MM.1S (cell line): ENCODE results near the gene GRP.

Source experiments
- DNase-seq: peaks from one replicate; pipeline ENCODE4 v3.0.0-alpha.2; 2015
- H2AFZ ChIP-seq: fragments of 300-600 bp; sonication (generic); 2 replicates; pipeline ENCODE4 v1.6.0; 2016; ENCODE audit warnings: antibody characterized with exemption, low read length
- H3F3A ChIP-seq: fragments of 300-600 bp; sonication (generic); 2 replicates; pipeline ENCODE4 v1.6.1; 2016; ENCODE audit warnings: mild to moderate bottlenecking, antibody characterized with exemption, low read length, moderate library complexity, mixed read lengths; ENCODE audit not compliant: insufficient read depth
- H3K27ac ChIP-seq: fragments of 300-600 bp; sonication (generic); 2 replicates; pipeline ENCODE4 v1.5.1; 2016; ENCODE audit warnings: mild to moderate bottlenecking, low read length
- H3K27me3 ChIP-seq: fragments of 300-600 bp; sonication (generic); replicated peaks from 2 replicates; pipeline ENCODE4 v1.6.0; 2016; ENCODE audit warnings: low read length; ENCODE audit not compliant: insufficient read depth
- H3K36me3 ChIP-seq: fragments of 300-600 bp; sonication (generic); replicated peaks from 2 replicates; pipeline ENCODE4 v1.6.1; 2016; ENCODE audit warnings: mild to moderate bottlenecking, low read length, mixed read lengths; ENCODE audit not compliant: insufficient read depth
- H3K4me1 ChIP-seq: fragments of 300-600 bp; sonication (generic); 2 replicates; pipeline ENCODE4 v1.6.1; 2016; ENCODE audit warnings: low read length, mixed read lengths
- H3K4me2 ChIP-seq: fragments of 300-600 bp; sonication (generic); 2 replicates; pipeline ENCODE4 v1.6.0; 2016; ENCODE audit warnings: low read depth, low read length
- H3K4me3 ChIP-seq: fragments of 300-600 bp; sonication (generic); 2 replicates; pipeline ENCODE4 v1.5.1; 2016; ENCODE audit warnings: low read length, mixed read lengths
- H3K79me2 ChIP-seq: fragments of 300-600 bp; sonication (generic); 2 replicates; pipeline ENCODE4 v1.6.1; 2016; ENCODE audit warnings: mixed run types, low read length, mixed read lengths
- H3K9ac ChIP-seq: fragments of 300-600 bp; sonication (generic); 2 replicates; pipeline ENCODE4 v1.6.1; 2016; ENCODE audit warnings: low read length, mixed read lengths
- H3K9me2 ChIP-seq: fragments of 300-600 bp; sonication (generic); replicated peaks from 2 replicates; pipeline ENCODE4 v1.6.1; 2016; ENCODE audit warnings: mild to moderate bottlenecking, low read length, mixed read lengths; ENCODE audit not compliant: insufficient read depth
- H3K9me3 ChIP-seq: fragments of 300-600 bp; sonication (generic); replicated peaks from 2 replicates; pipeline ENCODE4 v1.6.1; 2016; ENCODE audit warnings: mild to moderate bottlenecking, low read length, mixed read lengths; ENCODE audit not compliant: insufficient read depth
- H4K20me1 ChIP-seq: fragments of 300-600 bp; sonication (generic); 2 replicates; pipeline ENCODE4 v1.6.1; 2016; ENCODE audit warnings: mild to moderate bottlenecking, low read length, moderate library complexity, mixed read lengths; ENCODE audit not compliant: insufficient read depth
- CTCF ChIP-seq: fragments of 300-600 bp; sonication (generic); IDR thresholded peaks from 2 replicates; pipeline ENCODE4 v1.5.1; 2016; ENCODE audit warnings: antibody characterized with exemption, low read length, mixed read lengths
- EZH2 ChIP-seq: fragments of 300-600 bp; sonication (generic); optimal IDR thresholded peaks from 2 replicates; pipeline ENCODE3; 2017; ENCODE audit warnings: low read depth, mild to moderate bottlenecking, antibody characterized with exemption, low read length, mixed read lengths
- EZH2phosphoT487 ChIP-seq: fragments of 300-600 bp; sonication (generic); IDR thresholded peaks from 2 replicates; pipeline ENCODE4 v1.6.1; 2018; ENCODE audit warnings: antibody characterized with exemption, low read length

Gene GRP

GRCh38 chr18:59276047-59276446 lies 56.1 kb downstream of the GRP start:
- H3K4me1 ChIP-seq: 0 out of 2 replicates have a peak, but pooled peaks cover 4% of the 10 kb centered on the region
- H3K9me2 ChIP-seq: no peaks in the 10 kb centered on the region
- TF ChIP-seq CTCF (no peak), EZH2 (no peak), EZH2phosphoT487 (no peak)
- no peaks in the 10 kb centered on the region for H4K20me1 ChIP-seq
- peaks cover 12% of the 10 kb centered on the region for H3K27me3 ChIP-seq
- H3K9me3 ChIP-seq: no peaks in the 10 kb centered on the region
- DNase-seq: no peak
- no peaks in the 10 kb centered on the region for H3F3A ChIP-seq
- H3K4me2 ChIP-seq: no peak overlapping the region
- H3K9ac ChIP-seq: no peak overlapping the region
- H3K4me3 ChIP-seq: no peak overlapping the region
- no peaks in the 10 kb centered on the region for H3K79me2 ChIP-seq
- H3K36me3 ChIP-seq: no peaks in the 10 kb centered on the region
- H2AFZ ChIP-seq: no peak overlapping the region
- no peak overlapping the region for H3K27ac ChIP-seq

- H3K4me2 ChIP-seq: no peak overlapping the region
- DNase-seq: no peak
- H3K36me3 ChIP-seq: no peaks in the 10 kb centered on the region
- no peaks in the 10 kb centered on the region for H3K27me3 ChIP-seq
- no peaks in the 10 kb centered on the region for H3K79me2 ChIP-seq
- TF ChIP-seq CTCF (no peak), EZH2 (no peak), EZH2phosphoT487 (no peak)
- H3K4me3 ChIP-seq: no peak overlapping the region
- no peaks in the 10 kb centered on the region for H3K9me2 ChIP-seq
- H3K9ac ChIP-seq: no peak overlapping the region
- H3K4me1 ChIP-seq: no peaks in the 10 kb centered on the region
- H2AFZ ChIP-seq: no peak overlapping the region
- no peaks in the 10 kb centered on the region for H3F3A ChIP-seq
- no peaks in the 10 kb centered on the region for H3K9me3 ChIP-seq
- no peaks in the 10 kb centered on the region for H4K20me1 ChIP-seq
- H3K27ac ChIP-seq: no peak overlapping the region
Measured at GRCh38 chr18:59278793-59279192, 58.8 kb downstream of the GRP start.

- no peaks in the 10 kb centered on the region for H3K4me1 ChIP-seq
Measured at GRCh38 chr18:59279193-59279592, 59.2 kb downstream of the GRP start.

More at GRCh38 chr18:59279193-59279592, 59.2 kb downstream of the GRP start:
- no peaks in the 10 kb centered on the region for H4K20me1 ChIP-seq
- H3K4me2 ChIP-seq: no peak overlapping the region
- H3K9me2 ChIP-seq: no peaks in the 10 kb centered on the region
- no peak overlapping the region for H3K9ac ChIP-seq
- no peak overlapping the region for H3K4me3 ChIP-seq
- no peaks in the 10 kb centered on the region for H3K9me3 ChIP-seq
- DNase-seq: no peak
- no peaks in the 10 kb centered on the region for H3F3A ChIP-seq
- TF ChIP-seq EZH2 (no peak), EZH2phosphoT487 (no peak), CTCF (no peak)
- H3K27me3 ChIP-seq: no peaks in the 10 kb centered on the region
- no peak overlapping the region for H3K27ac ChIP-seq
- no peaks in the 10 kb centered on the region for H3K79me2 ChIP-seq
- H3K36me3 ChIP-seq: no peaks in the 10 kb centered on the region
- H2AFZ ChIP-seq: no peak overlapping the region
